ENCODE measurements around the gene FRMD4A. TPM values are rescaled to one million over a fixed set of nuclear protein-coding genes. Genes with fewer than 3 reads are reported as not detected.

The FRMD4A gene
- total RNA-seq, 2 donors from 2014 or later: 8.6 to 10.2 TPM

GRCh38 chr10:13642293-13642692, 688.4 kb downstream of the FRMD4A start:
- H3K36me3 ChIP-seq: no peaks in the 10 kb centered on the region
- no peak overlapping the region for H3K4me3 ChIP-seq
- intact Hi-C loops (cut with DNase I): no loop called here
- no peaks in the 10 kb centered on the region for H3K27me3 ChIP-seq
- TF ChIP-seq, protein P1, sequence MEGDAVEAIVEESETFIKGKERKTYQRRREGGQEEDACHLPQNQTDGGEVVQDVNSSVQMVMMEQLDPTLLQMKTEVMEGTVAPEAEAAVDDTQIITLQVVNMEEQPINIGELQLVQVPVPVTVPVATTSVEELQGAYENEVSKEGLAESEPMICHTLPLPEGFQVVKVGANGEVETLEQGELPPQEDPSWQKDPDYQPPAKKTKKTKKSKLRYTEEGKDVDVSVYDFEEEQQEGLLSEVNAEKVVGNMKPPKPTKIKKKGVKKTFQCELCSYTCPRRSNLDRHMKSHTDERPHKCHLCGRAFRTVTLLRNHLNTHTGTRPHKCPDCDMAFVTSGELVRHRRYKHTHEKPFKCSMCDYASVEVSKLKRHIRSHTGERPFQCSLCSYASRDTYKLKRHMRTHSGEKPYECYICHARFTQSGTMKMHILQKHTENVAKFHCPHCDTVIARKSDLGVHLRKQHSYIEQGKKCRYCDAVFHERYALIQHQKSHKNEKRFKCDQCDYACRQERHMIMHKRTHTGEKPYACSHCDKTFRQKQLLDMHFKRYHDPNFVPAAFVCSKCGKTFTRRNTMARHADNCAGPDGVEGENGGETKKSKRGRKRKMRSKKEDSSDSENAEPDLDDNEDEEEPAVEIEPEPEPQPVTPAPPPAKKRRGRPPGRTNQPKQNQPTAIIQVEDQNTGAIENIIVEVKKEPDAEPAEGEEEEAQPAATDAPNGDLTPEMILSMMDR (IDR thresholded peaks at IDR 0.05): no peak
- H3K4me1 ChIP-seq: no peaks in the 10 kb centered on the region
- DNase-seq: no peak
- H3K9me3 ChIP-seq: no peaks in the 10 kb centered on the region
- no peak overlapping the region for H3K9ac ChIP-seq (ENCODE audit: low read depth in 2 of 2, low read length in 2 of 2)
- H3K27ac ChIP-seq: no peak overlapping the region

GRCh38 chr10:13637894-13638293, 692.8 kb downstream of the FRMD4A start:
- Histone ChIP-seq H3K27ac (no peak overlapping the region), H3K9ac (ENCODE audit: low read depth in 2 of 2, low read length in 2 of 2) (no peak overlapping the region), H3K4me3 (no peak overlapping the region), H3K27me3 (no peaks in the 10 kb centered on the region), H3K36me3 (no peaks in the 10 kb centered on the region), H3K4me1 (no peaks in the 10 kb centered on the region), H3K9me3 (no peaks in the 10 kb centered on the region)
- no peak for DNase-seq
- TF ChIP-seq, protein P1 (IDR thresholded peaks at IDR 0.05): no peak
- intact Hi-C loops (cut with DNase I): no loop called here

DNA sequence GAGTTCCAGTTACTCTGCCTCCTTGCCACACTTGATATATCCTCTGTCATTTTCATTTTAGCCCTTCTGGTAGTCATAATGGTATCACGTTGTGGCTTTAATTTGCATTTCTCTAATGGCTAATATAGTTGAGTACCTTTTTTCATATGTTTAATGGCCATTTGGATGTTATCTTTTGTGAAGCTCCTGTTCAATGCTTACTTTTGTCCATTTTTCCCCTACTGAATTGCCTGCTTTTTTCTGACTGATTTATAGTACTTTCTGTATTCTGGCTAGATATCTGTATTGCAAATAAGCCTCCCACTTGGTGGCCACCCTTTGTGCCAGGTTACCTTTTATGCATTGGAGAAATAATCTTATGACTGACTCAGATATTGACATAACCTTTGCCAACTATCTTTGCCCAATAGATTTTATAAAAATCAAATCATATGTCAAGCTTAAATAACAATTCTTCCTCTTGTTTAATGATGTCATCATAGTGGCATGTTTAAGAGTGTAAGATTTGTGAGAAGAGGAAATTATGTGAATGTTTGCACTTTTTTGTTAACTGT, 693.3 kb downstream of the FRMD4A start:
- intact Hi-C loops (cut with DNase I): no loop called here
- TF ChIP-seq, protein P1 (IDR thresholded peaks at IDR 0.05): no peak
- Histone ChIP-seq H3K9me3 (no peaks in the 10 kb centered on the region), H3K27me3 (no peaks in the 10 kb centered on the region), H3K36me3 (no peaks in the 10 kb centered on the region), H3K27ac (no peak overlapping the region), H3K4me1 (no peaks in the 10 kb centered on the region), H3K4me3 (no peak overlapping the region), H3K9ac (ENCODE audit: low read depth in 2 of 2, low read length in 2 of 2) (no peak overlapping the region)
- DNase-seq: no peak

DNA sequence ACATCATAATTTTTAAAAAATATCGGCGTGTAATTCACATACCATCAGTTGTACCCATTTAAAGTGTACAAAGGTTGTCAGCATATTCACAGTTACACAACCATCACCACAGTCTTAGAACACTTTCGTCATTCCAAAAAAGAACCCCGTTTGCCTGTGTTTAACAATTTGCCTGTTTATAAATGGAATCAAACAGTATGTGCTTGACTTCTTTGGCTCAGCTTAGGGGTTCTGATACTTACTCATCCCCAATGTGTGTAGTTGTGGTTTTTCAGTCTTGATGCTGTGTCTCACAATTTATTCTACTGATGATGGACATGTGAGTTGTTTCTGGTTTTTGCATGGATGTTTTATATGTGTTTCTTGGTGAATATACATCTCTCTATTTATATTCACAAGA, 693.9 kb downstream of the FRMD4A start:
- no peak overlapping the region for H3K9ac ChIP-seq (ENCODE audit: low read depth in 2 of 2, low read length in 2 of 2)
- no peaks in the 10 kb centered on the region for H3K4me1 ChIP-seq
- DNase-seq: no peak
- no peak overlapping the region for H3K27ac ChIP-seq
- H3K36me3 ChIP-seq: no peaks in the 10 kb centered on the region
- intact Hi-C loops (cut with DNase I): no loop called here
- no peaks in the 10 kb centered on the region for H3K9me3 ChIP-seq
- H3K27me3 ChIP-seq: no peaks in the 10 kb centered on the region
- no peak overlapping the region for H3K4me3 ChIP-seq
- TF ChIP-seq, protein P1 (IDR thresholded peaks at IDR 0.05): no peak

DNA sequence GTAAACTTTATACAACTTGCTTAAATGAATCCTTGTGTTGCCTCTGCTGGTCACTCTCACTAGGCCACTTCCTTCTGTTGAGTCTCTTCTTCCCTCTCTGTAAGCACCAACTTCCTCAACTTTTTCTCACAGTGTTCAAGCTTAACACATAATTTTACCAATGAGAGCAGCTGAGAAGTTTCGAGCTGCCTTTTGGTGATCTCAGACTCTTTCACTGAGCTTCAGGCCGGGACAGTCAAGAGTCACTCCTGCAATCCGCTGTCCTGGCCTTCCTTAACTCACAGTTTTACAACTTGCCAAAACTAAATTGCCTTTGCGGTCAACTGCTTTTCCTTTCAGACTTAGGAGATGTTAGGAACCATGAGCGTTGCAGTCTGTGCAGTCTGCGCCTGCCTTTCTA, 696.5 kb downstream of the FRMD4A start:
- TF ChIP-seq, protein P1 (IDR thresholded peaks at IDR 0.05): no peak
- Histone ChIP-seq H3K27me3 (no peaks in the 10 kb centered on the region), H3K4me1 (no peaks in the 10 kb centered on the region), H3K9ac (ENCODE audit: low read depth in 2 of 2, low read length in 2 of 2) (no peak overlapping the region), H3K27ac (no peak overlapping the region), H3K36me3 (no peaks in the 10 kb centered on the region), H3K4me3 (no peak overlapping the region), H3K9me3 (no peaks in the 10 kb centered on the region)
- intact Hi-C loops (cut with DNase I): no loop called here
- no peak for DNase-seq
